Hepatocyte (in vitro differentiated cells): ENCODE data around the gene P4HTM. TPM values are rescaled to one million over a fixed set of nuclear protein-coding genes. Genes with fewer than 3 reads are reported as not detected.

Source experiments
- DNase-seq: peaks from one replicate; pipeline ENCODE4 v3.0.0-alpha.2; 2016; ENCODE audit warnings: low spot score
- H2AFZ ChIP-seq: fragments of 200-600 bp; sonication (generic); 2 replicates; pipeline ENCODE4 v1.6.0; 2016; ENCODE audit warnings: antibody characterized with exemption, mild to moderate bottlenecking
- H3K27ac ChIP-seq: fragments of 200-600 bp; sonication (generic); 2 replicates; pipeline ENCODE4 v1.5.1; 2016; ENCODE audit warnings: mild to moderate bottlenecking
- H3K27me3 ChIP-seq: fragments of 200-600 bp; sonication (generic); 2 replicates; pipeline ENCODE4 v1.6.1; 2016
- H3K36me3 ChIP-seq: fragments of 200-600 bp; sonication (generic); replicated peaks from 2 replicates; pipeline ENCODE4 v1.5.1; 2016; ENCODE audit warnings: low read depth; ENCODE audit not compliant: insufficient read depth
- H3K4me1 ChIP-seq: fragments of 200-600 bp; sonication (generic); 2 replicates; pipeline ENCODE4 v1.5.1; 2016; ENCODE audit warnings: mild to moderate bottlenecking, moderate library complexity; ENCODE audit not compliant: insufficient read depth
- H3K4me2 ChIP-seq: fragments of 200-600 bp; sonication (generic); 2 replicates; pipeline ENCODE4 v1.6.0; 2016
- H3K4me3 ChIP-seq: fragments of 200-600 bp; sonication (generic); 2 replicates; pipeline ENCODE4 v1.5.1; 2016; ENCODE audit warnings: mild to moderate bottlenecking
- H3K79me2 ChIP-seq: fragments of 200-600 bp; sonication (generic); 2 replicates; pipeline ENCODE4 v1.6.0; 2017; ENCODE audit warnings: mild to moderate bottlenecking
- H3K9me2 ChIP-seq: fragments of 200-600 bp; sonication (generic); replicated peaks from 2 replicates; pipeline ENCODE4 v1.6.0; 2017; ENCODE audit warnings: mild to moderate bottlenecking; ENCODE audit not compliant: insufficient read depth
- H3K9me3 ChIP-seq: fragments of 200-600 bp; sonication (generic); 2 replicates; pipeline ENCODE4 v1.5.1; 2016; ENCODE audit warnings: low read depth, mild to moderate bottlenecking
- H4K20me1 ChIP-seq: fragments of 200-600 bp; sonication (generic); 2 replicates; pipeline ENCODE4 v1.6.0; 2016; ENCODE audit warnings: mild to moderate bottlenecking; ENCODE audit not compliant: insufficient read depth, poor library complexity, severe bottlenecking
- EZH2 ChIP-seq: fragments of 200-600 bp; sonication (generic); IDR thresholded peaks from 2 replicates; pipeline ENCODE4 v1.6.1; 2016; ENCODE audit warnings: antibody characterized with exemption, mild to moderate bottlenecking, borderline replicate concordance
- EZH2phosphoT487 ChIP-seq: fragments of 200-600 bp; sonication (generic); IDR thresholded peaks from one replicate; pipeline ENCODE4 v1.6.1; 2018; ENCODE audit warnings: antibody characterized with exemption, mild to moderate bottlenecking, low read depth, moderate library complexity; ENCODE audit not compliant: unreplicated experiment, severe bottlenecking
- WGBS: methylation state at CpG from one replicate; pipeline ENCODE4 v1.1.6; 2016; ENCODE audit warnings: low lambda C conversion rate; ENCODE audit errors: missing lambda C conversion rate; 5-methylcytosine and 5-hydroxymethylcytosine counted together
- polyA plus RNA-seq: library from polyadenylated mRNA; unstranded; fragments of >200 nt; fragmentation: Nextera tagmentation; extraction: Ambion mirVana; gene quantifications from 2 replicates; pipeline ENCODE4 v1.2.1, GENCODE V29; 2016
- total RNA-seq: library from RNA; depleted of rRNA; stranded (reverse); fragments of >200 nt; gene quantifications from 2 replicates; pipeline ENCODE4 v1.2.3, GENCODE V29; 2014
- TF ChIP-seq, protein P1 (sequence below): fragments of 200-600 bp; sonication (generic); IDR thresholded peaks from 2 replicates; pipeline ENCODE4 v1.5.1; 2016; ENCODE audit warnings: antibody characterized with exemption, mild to moderate bottlenecking; ENCODE audit not compliant: poor library complexity

Gene P4HTM
- total and polyA plus RNA-seq, 2 experiments from 2014 or later, result 42.5 to 85.3 TPM

GRCh38 chr3:48996640-48997039, 6.6 kb downstream of the P4HTM start:
- DNase-seq, result no peak
- 94% methylated on average over 8 of the region's 8 CpGs for WGBS

DNA sequence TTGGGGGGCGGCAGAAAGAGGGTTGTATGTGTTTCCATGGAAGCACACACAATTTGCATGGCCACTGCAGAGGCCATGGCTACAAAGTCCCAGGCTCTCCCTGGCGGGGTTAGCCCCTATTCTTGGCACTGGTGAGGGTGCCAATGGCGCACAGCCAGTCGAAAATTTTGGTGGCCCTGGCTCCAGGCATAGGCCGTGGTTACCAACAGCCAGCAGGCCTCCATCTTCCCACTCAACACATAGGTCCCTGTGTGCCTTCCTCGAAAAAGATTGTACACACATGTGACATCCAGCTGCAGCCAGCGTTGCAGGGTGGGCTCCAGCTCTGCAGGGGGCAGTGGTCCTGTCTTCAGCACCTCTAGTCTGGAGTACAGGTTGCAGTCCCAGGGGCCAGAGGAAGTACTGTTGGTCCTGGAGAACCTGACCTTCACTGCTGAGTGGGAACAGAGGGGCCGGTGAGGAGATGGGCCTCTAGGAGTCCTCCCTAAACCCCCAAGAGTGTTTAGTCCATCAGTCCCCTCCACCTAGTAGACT, 7.1 kb downstream of the P4HTM start:
- Histone ChIP-seq H4K20me1 (no peaks in the 10 kb centered on the region), H3K4me1 (peaks cover 24% of the 10 kb centered on the region), H3K4me2 (no peak overlapping the region), H3K79me2 (peaks cover 19% of the 10 kb centered on the region), H3K27ac (no peak overlapping the region), H3K4me3 (no peak overlapping the region), H3K36me3 (no peaks in the 10 kb centered on the region), H3K9me2 (no peaks in the 10 kb centered on the region), H3K27me3 (no peaks in the 10 kb centered on the region), H2AFZ (no peak overlapping the region), H3K9me3 (no peaks in the 10 kb centered on the region)
- TF ChIP-seq, protein P1, sequence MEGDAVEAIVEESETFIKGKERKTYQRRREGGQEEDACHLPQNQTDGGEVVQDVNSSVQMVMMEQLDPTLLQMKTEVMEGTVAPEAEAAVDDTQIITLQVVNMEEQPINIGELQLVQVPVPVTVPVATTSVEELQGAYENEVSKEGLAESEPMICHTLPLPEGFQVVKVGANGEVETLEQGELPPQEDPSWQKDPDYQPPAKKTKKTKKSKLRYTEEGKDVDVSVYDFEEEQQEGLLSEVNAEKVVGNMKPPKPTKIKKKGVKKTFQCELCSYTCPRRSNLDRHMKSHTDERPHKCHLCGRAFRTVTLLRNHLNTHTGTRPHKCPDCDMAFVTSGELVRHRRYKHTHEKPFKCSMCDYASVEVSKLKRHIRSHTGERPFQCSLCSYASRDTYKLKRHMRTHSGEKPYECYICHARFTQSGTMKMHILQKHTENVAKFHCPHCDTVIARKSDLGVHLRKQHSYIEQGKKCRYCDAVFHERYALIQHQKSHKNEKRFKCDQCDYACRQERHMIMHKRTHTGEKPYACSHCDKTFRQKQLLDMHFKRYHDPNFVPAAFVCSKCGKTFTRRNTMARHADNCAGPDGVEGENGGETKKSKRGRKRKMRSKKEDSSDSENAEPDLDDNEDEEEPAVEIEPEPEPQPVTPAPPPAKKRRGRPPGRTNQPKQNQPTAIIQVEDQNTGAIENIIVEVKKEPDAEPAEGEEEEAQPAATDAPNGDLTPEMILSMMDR, result no peak
- no peak for TF ChIP-seq EZH2phosphoT487
- TF ChIP-seq EZH2, result no peak
- DNase-seq, result no peak
- 92% methylated on average over 8 of the region's 8 CpGs for WGBS

More at GRCh38 chr3:48996640-48997039, 6.6 kb downstream of the P4HTM start:
- peaks cover 29% of the 10 kb centered on the region for H3K4me1 ChIP-seq
- H3K9me2 ChIP-seq, result no peaks in the 10 kb centered on the region
- H3K27me3 ChIP-seq, result no peaks in the 10 kb centered on the region
- H3K27ac ChIP-seq, result no peak overlapping the region
- no peak overlapping the region for H3K4me3 ChIP-seq
- H3K36me3 ChIP-seq, result no peaks in the 10 kb centered on the region
- no peak overlapping the region for H3K4me2 ChIP-seq
- no peaks in the 10 kb centered on the region for H3K9me3 ChIP-seq
- no peaks in the 10 kb centered on the region for H4K20me1 ChIP-seq
- TF ChIP-seq, protein P1, result no peak
- TF ChIP-seq EZH2 (no peak), EZH2phosphoT487 (no peak)
- H3K79me2 ChIP-seq, result peaks cover 24% of the 10 kb centered on the region
- no peak overlapping the region for H2AFZ ChIP-seq

DNA sequence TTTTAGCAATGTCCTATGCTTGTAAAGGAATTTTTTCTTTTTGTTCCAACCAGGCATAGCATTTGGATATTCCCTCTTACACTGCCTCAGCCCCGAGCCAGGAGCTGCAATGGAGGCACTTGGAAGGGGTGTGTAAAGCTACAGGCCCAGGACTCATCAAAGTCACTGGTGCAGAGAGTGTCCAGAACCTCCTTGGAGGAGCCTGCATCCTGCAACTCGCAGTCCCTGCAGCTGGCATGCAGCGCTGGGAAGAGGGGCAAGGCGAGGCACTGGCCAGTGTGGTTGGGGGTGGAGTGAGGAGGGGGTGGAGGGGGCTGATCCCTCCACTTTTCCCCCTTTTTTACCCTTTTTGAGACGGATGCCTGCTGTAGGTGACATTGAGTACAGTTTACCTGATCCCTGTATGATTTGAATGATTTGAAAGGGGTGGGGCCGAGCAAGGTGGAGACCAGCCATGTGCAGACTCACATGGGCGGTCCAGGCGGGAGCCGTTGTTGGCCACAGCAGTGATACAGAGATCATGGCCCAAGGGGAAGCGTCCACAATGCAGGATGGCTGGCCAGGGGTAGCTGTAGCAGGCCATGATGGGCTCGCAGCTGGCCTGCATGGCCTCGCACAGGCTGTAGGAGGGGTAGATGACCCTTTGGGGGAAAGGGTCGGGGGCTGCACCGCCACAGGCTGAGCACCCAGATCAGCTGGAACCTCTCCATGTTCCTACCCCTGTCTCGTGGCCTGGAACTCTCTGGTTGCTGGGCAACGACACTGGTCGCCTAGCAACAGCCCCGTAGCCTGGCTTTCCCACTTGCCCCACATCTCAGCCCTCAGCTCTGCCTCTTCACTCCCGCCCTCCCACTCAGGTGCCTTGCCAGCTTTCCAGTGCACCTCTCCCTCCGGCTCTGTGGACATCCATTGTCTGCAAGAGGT, 7.9 kb downstream of the P4HTM start:
- Histone ChIP-seq H3K79me2 (peaks cover 11% of the 10 kb centered on the region), H3K9me2 (no peaks in the 10 kb centered on the region), H3K9me3 (no peaks in the 10 kb centered on the region), H3K4me3 (no peak overlapping the region), H3K27me3 (no peaks in the 10 kb centered on the region), H3K4me1 (peaks cover 23% of the 10 kb centered on the region), H3K27ac (no peak overlapping the region), H3K36me3 (no peaks in the 10 kb centered on the region), H4K20me1 (no peaks in the 10 kb centered on the region), H3K4me2 (no peak overlapping the region), H2AFZ (no peak overlapping the region)
- no peak for TF ChIP-seq EZH2phosphoT487
- no peak for TF ChIP-seq EZH2
- TF ChIP-seq, protein P1, result no peak
- no peak for DNase-seq
- 86% methylated on average over 19 of the region's 20 CpGs for WGBS
